Glutamatergic neuron (in vitro differentiated cells): ENCODE data around the gene CYGB. TPM values are rescaled to one million over a fixed set of nuclear protein-coding genes. Genes with fewer than 3 reads are reported as not detected.

Source experiments
- DNase-seq: peaks from one replicate; pipeline ENCODE4 v3.0.0; 2022
- H3K27ac Mint-ChIP-seq: one replicate; pipeline ENCODE4 v1.8.0; 2020; ENCODE audit warnings: mild to moderate bottlenecking, mixed read lengths, inconsistent platforms; ENCODE audit not compliant: unreplicated experiment
- H3K27me3 Mint-ChIP-seq: one replicate; pipeline ENCODE4 v1.8.0; 2020; ENCODE audit warnings: mild to moderate bottlenecking, moderate library complexity, mixed read lengths, inconsistent platforms; ENCODE audit not compliant: unreplicated experiment
- H3K36me3 Mint-ChIP-seq: one replicate; pipeline ENCODE4 v1.8.0; 2020; ENCODE audit warnings: mild to moderate bottlenecking, mixed read lengths, inconsistent platforms; ENCODE audit not compliant: unreplicated experiment
- H3K4me1 Mint-ChIP-seq: one replicate; pipeline ENCODE4 v1.8.0; 2020; ENCODE audit warnings: mild to moderate bottlenecking, low read depth, mixed read lengths, inconsistent platforms; ENCODE audit not compliant: unreplicated experiment
- H3K4me3 Mint-ChIP-seq: one replicate; pipeline ENCODE4 v1.8.0; 2020; ENCODE audit warnings: mild to moderate bottlenecking, mixed read lengths, inconsistent platforms; ENCODE audit not compliant: unreplicated experiment
- H3K9me3 Mint-ChIP-seq: one replicate; pipeline ENCODE4 v1.8.0; 2020; ENCODE audit warnings: mild to moderate bottlenecking, moderate library complexity, mixed read lengths, inconsistent platforms; ENCODE audit not compliant: unreplicated experiment
- CTCF ChIP-seq: fragments of 200-600 bp; sonication (generic); IDR thresholded peaks from one replicate; pipeline ENCODE4 v1.5.0; 2021; ENCODE audit not compliant: partially characterized antibody, unreplicated experiment
- total RNA-seq: library from RNA; stranded (reverse); fragmentation: NEBNext Ultra II Directional; extraction: Animal tissue kit (Norgen Biotek cat#: 25700); gene quantifications from one replicate; pipeline ENCODE4 v1.2.1, GENCODE V29; 2021; ENCODE audit not compliant: unreplicated experiment

CYGB gene
- total RNA-seq, 1 donor from 2014 or later, result 20.4 TPM

GRCh38 chr17:76572201-76572910 lies 34.8 kb upstream of the CYGB start:
- Mint-ChIP-seq H3K27me3 (peaks cover 5% of the 10 kb centered on the region), H3K4me1 (no peaks in the 10 kb centered on the region), H3K9me3 (peaks cover 2% of the 10 kb centered on the region)

GRCh38 chr17:76570877-76571471 lies 33.5 kb upstream of the CYGB start:
- no peaks in the 10 kb centered on the region for H3K36me3 Mint-ChIP-seq
- H3K9me3 Mint-ChIP-seq, result no peaks in the 10 kb centered on the region
- no peak overlapping the region for H3K4me3 Mint-ChIP-seq
- TF ChIP-seq CTCF, result no peak
- DNase-seq, result no peak
- peaks cover 3% of the 10 kb centered on the region for H3K4me1 Mint-ChIP-seq
- H3K27me3 Mint-ChIP-seq, result peaks cover 7% of the 10 kb centered on the region
- no peak overlapping the region for H3K27ac Mint-ChIP-seq

More at GRCh38 chr17:76572201-76572910, 34.8 kb upstream of the CYGB start:
- no peak overlapping the region for H3K4me3 Mint-ChIP-seq
- TF ChIP-seq CTCF, result no peak
- H3K27ac Mint-ChIP-seq, result no peak overlapping the region
- no peak for DNase-seq
- no peaks in the 10 kb centered on the region for H3K36me3 Mint-ChIP-seq

GRCh38 chr17:76570457-76570856 lies 32.9 kb upstream of the CYGB start:
- H3K9me3 Mint-ChIP-seq, result peaks cover 1% of the 10 kb centered on the region
- H3K36me3 Mint-ChIP-seq, result no peaks in the 10 kb centered on the region
- H3K4me1 Mint-ChIP-seq, result peaks cover 3% of the 10 kb centered on the region
- no peak for TF ChIP-seq CTCF
- H3K27me3 Mint-ChIP-seq, result peaks cover 7% of the 10 kb centered on the region
- DNase-seq, result no peak
- no peak overlapping the region for H3K4me3 Mint-ChIP-seq
- no peak overlapping the region for H3K27ac Mint-ChIP-seq

GRCh38 chr17:76569607-76570279 lies 32.2 kb upstream of the CYGB start:
- Mint-ChIP-seq H3K4me3 (no peak overlapping the region), H3K27me3 (peaks cover 7% of the 10 kb centered on the region), H3K36me3 (no peaks in the 10 kb centered on the region), H3K4me1 (peaks cover 3% of the 10 kb centered on the region), H3K27ac (no peak overlapping the region), H3K9me3 (peaks cover 3% of the 10 kb centered on the region)
- TF ChIP-seq CTCF, result no peak
- no peak for DNase-seq

- no peak overlapping the region for H3K4me3 Mint-ChIP-seq
- H3K4me1 Mint-ChIP-seq, result peaks cover 3% of the 10 kb centered on the region
- peaks cover 3% of the 10 kb centered on the region for H3K9me3 Mint-ChIP-seq
- no peak overlapping the region for H3K27ac Mint-ChIP-seq
- H3K27me3 Mint-ChIP-seq, result peaks cover 7% of the 10 kb centered on the region
- DNase-seq, result no peak
- H3K36me3 Mint-ChIP-seq, result no peaks in the 10 kb centered on the region
- no peak for TF ChIP-seq CTCF
These were observed 31.3 kb upstream of the CYGB start for GRCh38 chr17:76568811-76569221.
